ENCODE measurements around the gene FUT7. TPM values are rescaled to one million over a fixed set of nuclear protein-coding genes. Genes with fewer than 3 reads are reported as not detected.
A peak's percentile ranks its signal among the peaks of the same experiment; 100 is the strongest.

The FUT7 gene
- polyA plus RNA-seq, 3 donors, result 6.1 to 13.4 (median 10.5) TPM

GRCh38 chr9:137068539-137069507 is 36.9 kb upstream of the FUT7 start:
- no peak for DNase-seq
- H3K9me3 Mint-ChIP-seq, result peaks cover 0 to 4% (median 0%) of the 10 kb centered on the region in 7 donors
- 95% methylated on average over 11 of the region's 17 CpGs for WGBS (ENCODE audit: insufficient coverage)
- TF ChIP-seq CTCF (IDR thresholded peaks at IDR 0.05), result no peak
- H3K27me3 Mint-ChIP-seq (ENCODE audit: low read depth in 3 of 3), result peaks cover 0 to 3% (median 0%) of the 10 kb centered on the region in 3 donors
- H3K4me3 Mint-ChIP-seq, result peak overlapping the region; percentile 56 to 74
- Histone ChIP-seq H2AFZ (ENCODE audit: insufficient read depth, low read depth, low read length, poor library complexity, severe bottlenecking) (no peak overlapping the region), H3K9ac (ENCODE audit: insufficient read depth, low read length, poor library complexity, severe bottlenecking) (no peak overlapping the region), H3K9me3 (replicated peaks in 1 of 2; ENCODE audit: control insufficient read depth in 1 of 2, insufficient read depth in 1 of 2, low read length in 2 of 2) (no peaks in the 10 kb centered on the region), H3K4me3 (replicated peaks in 1 of 3; ENCODE audit: low read depth in 2 of 3, low read length in 3 of 3) (peak overlapping the region in 1 of 3 experiments; percentile 54), H3K4me2 (replicated peaks; ENCODE audit: extremely low read depth, low read length, poor library complexity, severe bottlenecking) (peak overlapping the region; percentile 76), H3K27ac (ENCODE audit: low read depth in 1 of 2, low read length in 2 of 2) (no peak overlapping the region), H3K27me3 (ENCODE audit: control insufficient read depth in 2 of 2, insufficient read depth in 2 of 2, low read length in 2 of 2) (peaks cover 0 to 5% of the 10 kb centered on the region in 2 donors), H3K36me3 (replicated peaks in 1 of 2; ENCODE audit: control insufficient read depth in 1 of 2, insufficient read depth in 2 of 2, low read length in 2 of 2) (peaks cover 0 to 5% of the 10 kb centered on the region in 2 donors), H3K79me2 (ENCODE audit: insufficient read depth, low read length) (peaks cover 6% of the 10 kb centered on the region), H3K4me1 (ENCODE audit: control insufficient read depth in 1 of 2, insufficient read depth in 2 of 2, low read length in 2 of 2) (peaks cover 41 to 56% of the 10 kb centered on the region in 2 donors), H4K20me1 (ENCODE audit: insufficient read depth, low read length) (no peaks in the 10 kb centered on the region)
- peaks cover 6 to 18% of the 10 kb centered on the region in 2 donors for H3K36me3 Mint-ChIP-seq
- H3K4me1 Mint-ChIP-seq, result peaks cover 49% of the 10 kb centered on the region
- H3K27ac Mint-ChIP-seq, result peak overlapping the region in 1 of 7 donors; percentile 54
- intact Hi-C loops (cut with micrococcal nuclease), result loop anchor here (5.0 to 10.0 kb wide), 2 partner anchors 37 to 284 kb away; partner anchors contain the start of gene FUT7 (in 1 of the 2)

- 81% methylated on average over 9 of the region's 12 CpGs for WGBS (ENCODE audit: insufficient coverage)
- Histone ChIP-seq H3K27me3 (ENCODE audit: control insufficient read depth in 2 of 2, insufficient read depth in 2 of 2, low read length in 2 of 2) (peaks cover 0 to 5% of the 10 kb centered on the region in 2 donors), H3K4me3 (replicated peaks in 1 of 3; ENCODE audit: low read depth in 2 of 3, low read length in 3 of 3) (no peak overlapping the region), H3K27ac (ENCODE audit: low read depth in 1 of 2, low read length in 2 of 2) (no peak overlapping the region), H3K36me3 (replicated peaks in 1 of 2; ENCODE audit: control insufficient read depth in 1 of 2, insufficient read depth in 2 of 2, low read length in 2 of 2) (peaks cover 0 to 5% of the 10 kb centered on the region in 2 donors), H3K4me1 (ENCODE audit: control insufficient read depth in 1 of 2, insufficient read depth in 2 of 2, low read length in 2 of 2) (peaks cover 41 to 48% of the 10 kb centered on the region in 2 donors), H3K4me2 (replicated peaks; ENCODE audit: extremely low read depth, low read length, poor library complexity, severe bottlenecking) (no peak overlapping the region), H3K79me2 (ENCODE audit: insufficient read depth, low read length) (peaks cover 6% of the 10 kb centered on the region), H3K9ac (ENCODE audit: insufficient read depth, low read length, poor library complexity, severe bottlenecking) (no peak overlapping the region), H2AFZ (ENCODE audit: insufficient read depth, low read depth, low read length, poor library complexity, severe bottlenecking) (no peak overlapping the region), H4K20me1 (ENCODE audit: insufficient read depth, low read length) (no peaks in the 10 kb centered on the region), H3K9me3 (replicated peaks in 1 of 2; ENCODE audit: control insufficient read depth in 1 of 2, insufficient read depth in 1 of 2, low read length in 2 of 2) (no peaks in the 10 kb centered on the region)
- peak overlapping the region in 1 of 2 donors; percentile 27 for H3K4me3 Mint-ChIP-seq
- peak; percentile 71 to 85 (median 82) for DNase-seq
- peak; percentile 93 for TF ChIP-seq CTCF (IDR thresholded peaks at IDR 0.05)
- H3K27me3 Mint-ChIP-seq (ENCODE audit: low read depth in 3 of 3), result peaks cover 0 to 3% (median 0%) of the 10 kb centered on the region in 3 donors
- H3K36me3 Mint-ChIP-seq, result peaks cover 6 to 18% of the 10 kb centered on the region in 2 donors
- H3K4me1 Mint-ChIP-seq, result peaks cover 41% of the 10 kb centered on the region
- H3K9me3 Mint-ChIP-seq, result peaks cover 0 to 2% (median 0%) of the 10 kb centered on the region in 7 donors
- intact Hi-C loops (cut with micrococcal nuclease), result loop anchor here (5.0 to 10.0 kb wide), 2 partner anchors 36 to 283 kb away; partner anchors contain the start of gene FUT7 (in 1 of the 2)
- H3K27ac Mint-ChIP-seq, result peak overlapping the region in 2 of 7 donors; percentile 71 to 85
These were observed 36.1 kb upstream of the FUT7 start for GRCh38 chr9:137067860-137068538.

All from CD14-positive monocyte (primary cell).